K562 (cell line): ENCODE data around the gene CYB5B. TPM values are rescaled to one million over a fixed set of nuclear protein-coding genes. Genes with fewer than 3 reads are reported as not detected.

Experiments used
- CAMTA2 ChIP-seq: fragments of 250-450 bp; sonication (Bioruptor Pico); conservative IDR thresholded peaks from 2 replicates; pipeline ENCODE4 v1.5.1; 2022
- CBFA2T3 ChIP-seq: fragments of 450-650 bp; IDR thresholded peaks from 2 replicates; pipeline ENCODE4 v1.6.1; 2017
- EGR1 ChIP-seq: fragments of 450-650 bp; conservative IDR thresholded peaks from 2 replicates; pipeline ENCODE4 v1.6.1; 2017; ENCODE audit warnings: mild to moderate bottlenecking
- ILF3 ChIP-seq: fragments of 450-650 bp; IDR thresholded peaks from 2 replicates; pipeline ENCODE4 v1.6.1; 2018; ENCODE audit warnings: antibody characterized with exemption, mild to moderate bottlenecking, moderate library complexity, borderline replicate concordance
- IRF2 ChIP-seq: sonication (generic); formaldehyde crosslinking; IDR thresholded peaks from 2 replicates; pipeline ENCODE4 v1.8.1; 2022; ENCODE audit warnings: mild to moderate bottlenecking, missing genetic modification reagents
- MTF1 ChIP-seq: fragments of 250-450 bp; sonication (Bioruptor Pico); IDR thresholded peaks from 2 replicates; pipeline ENCODE4 v1.9.0; 2021; ENCODE audit warnings: moderate library complexity, mild to moderate bottlenecking, inconsistent platforms, borderline replicate concordance
- PCBP1 ChIP-seq: fragments of 200-400 bp; formaldehyde crosslinking; IDR thresholded peaks from 2 replicates; pipeline ENCODE4 v1.6.1; 2018; ENCODE audit warnings: mild to moderate bottlenecking, low read depth, low read length; ENCODE audit not compliant: poor library complexity, severe bottlenecking
- RAD51 ChIP-seq: fragments of 450-650 bp; IDR thresholded peaks from 2 replicates; pipeline ENCODE4 v1.7.1; 2016; ENCODE audit warnings: low read depth, mild to moderate bottlenecking, borderline replicate concordance
- SRSF3 ChIP-seq: fragments of 200-400 bp; formaldehyde crosslinking; IDR thresholded peaks from 2 replicates; pipeline ENCODE4 v1.6.1; 2016; ENCODE audit warnings: mild to moderate bottlenecking, low read length, moderate library complexity; ENCODE audit not compliant: insufficient read depth
- TSC22D4 ChIP-seq: fragments of 450-650 bp; IDR thresholded peaks from 2 replicates; pipeline ENCODE4 v1.6.1; 2016; ENCODE audit warnings: missing genetic modification characterization, missing biosample characterization, control low read depth
- YY1 ChIP-seq, 3 experiments: IDR thresholded peaks; 2 replicates each; pipeline ENCODE4 v1.6.1; 2011; ENCODE audit warnings: low read length in 2 of 3, mild to moderate bottlenecking in 2 of 3, moderate library complexity in 2 of 3, borderline replicate concordance in 1 of 3, control low read depth in 1 of 3, low read depth in 1 of 3; ENCODE audit not compliant: insufficient read depth in 3 of 3, insufficient replicate concordance in 2 of 3, control insufficient read depth in 1 of 3, insufficient read length in 1 of 3; ENCODE audit errors: extremely low read depth in 1 of 3
- ZNF644 ChIP-seq: fragments of 200-800 bp; sonication (Bioruptor generic); IDR thresholded peaks from 2 replicates; pipeline ENCODE4 v1.6.1; 2016; ENCODE audit warnings: low read depth, missing genetic modification characterization, missing compliant biosample characterization
- polyA plus RNA-seq, 8 experiments: library from polyadenylated mRNA; depleted of rRNA in 4 of 8; stranded (reverse) in 5 of 8; unstranded in 3 of 8; fragments of >200 nt; fragmentation: Nextera tagmentation in 2 of 8; fragmentation: Illumina TruSeq in 1 of 8; extraction: Ambion mirVana in 2 of 8; extraction: Trizol in 1 of 8; gene quantifications; 2 replicates each; pipeline versions ENCODE4 v1.2.1 to v1.2.3, GENCODE V29; 2011 to 2014; ENCODE audit warnings: inconsistent platforms in 1 of 8, missing spikeins in 1 of 8
- total RNA-seq, 7 experiments: library from RNA; depleted of rRNA in 6 of 7; stranded (reverse); fragments of >200 nt in 6 of 7; fragmentation: Illumina TruSeq in 2 of 7; extraction: Trizol in 2 of 7; gene quantifications; 2 replicates each; pipeline versions ENCODE4 v1.2.1 to v1.2.3, GENCODE V29; 2011 to 2021; ENCODE audit warnings: low replicate concordance in 1 of 7
- TF ChIP-seq, protein P1 (sequence below), 3 experiments: fragments of 200-800 bp in 1 of 3; fragments of 250-450 bp in 1 of 3; fragments of 450-650 bp in 1 of 3; sonication (Bioruptor Pico) in 1 of 3; sonication (Bioruptor generic) in 1 of 3; formaldehyde crosslinking in 1 of 3; IDR thresholded peaks; 2 replicates each; pipeline versions ENCODE4 v1.6.1 to v1.8.0; 2016 to 2022; ENCODE audit warnings: mild to moderate bottlenecking in 2 of 3, missing genetic modification characterization in 2 of 3, missing compliant biosample characterization in 1 of 3, moderate library complexity in 1 of 3
- TF ChIP-seq, protein P2 (sequence below): sonication (generic); IDR thresholded peaks from 2 replicates; pipeline ENCODE4 v1.6.1; 2016
- TF ChIP-seq, protein P3 (sequence below): sonication (generic); formaldehyde crosslinking; IDR thresholded peaks from 2 replicates; pipeline ENCODE4 v1.5.0; 2020; ENCODE audit warnings: missing genetic modification reagents
- TF ChIP-seq, protein P4 (sequence below): fragments of 450-650 bp; IDR thresholded peaks from 2 replicates; pipeline ENCODE4 v1.6.1; 2017; ENCODE audit warnings: antibody characterized with exemption, mild to moderate bottlenecking
- TF ChIP-seq, protein P5 (sequence below): sonication (generic); formaldehyde crosslinking; IDR thresholded peaks from 2 replicates; pipeline ENCODE4 v1.9.0; 2022; ENCODE audit warnings: mild to moderate bottlenecking, missing genetic modification reagents

Gene CYB5B
- total and polyA plus RNA-seq, 9 of the 15 experiments (the other 6 are each of a cell fraction or from before 2014, with no cell fraction given): 29.9 to 274 (median 136) TPM

DNA sequence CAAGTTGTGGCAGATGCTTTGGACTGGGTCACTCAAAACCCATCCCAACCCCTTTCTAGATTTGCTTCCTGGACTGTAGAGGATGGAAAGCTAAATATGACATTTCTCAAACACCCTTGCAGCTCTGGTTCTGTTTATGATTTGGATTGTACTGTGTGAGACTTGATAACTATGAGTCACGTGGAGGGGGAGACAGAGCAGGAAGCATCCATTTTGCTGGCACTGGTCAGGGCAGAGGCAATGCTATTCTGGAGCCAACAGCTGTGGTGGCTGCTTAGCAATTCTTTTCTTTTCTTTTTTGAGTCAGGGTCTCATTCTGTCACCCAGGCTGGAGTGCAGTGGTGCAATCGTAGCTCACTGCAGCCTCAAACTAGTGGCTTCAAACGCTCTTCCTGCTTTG, 25.1 kb upstream of the CYB5B start (continued):
- TF ChIP-seq, protein P1, sequence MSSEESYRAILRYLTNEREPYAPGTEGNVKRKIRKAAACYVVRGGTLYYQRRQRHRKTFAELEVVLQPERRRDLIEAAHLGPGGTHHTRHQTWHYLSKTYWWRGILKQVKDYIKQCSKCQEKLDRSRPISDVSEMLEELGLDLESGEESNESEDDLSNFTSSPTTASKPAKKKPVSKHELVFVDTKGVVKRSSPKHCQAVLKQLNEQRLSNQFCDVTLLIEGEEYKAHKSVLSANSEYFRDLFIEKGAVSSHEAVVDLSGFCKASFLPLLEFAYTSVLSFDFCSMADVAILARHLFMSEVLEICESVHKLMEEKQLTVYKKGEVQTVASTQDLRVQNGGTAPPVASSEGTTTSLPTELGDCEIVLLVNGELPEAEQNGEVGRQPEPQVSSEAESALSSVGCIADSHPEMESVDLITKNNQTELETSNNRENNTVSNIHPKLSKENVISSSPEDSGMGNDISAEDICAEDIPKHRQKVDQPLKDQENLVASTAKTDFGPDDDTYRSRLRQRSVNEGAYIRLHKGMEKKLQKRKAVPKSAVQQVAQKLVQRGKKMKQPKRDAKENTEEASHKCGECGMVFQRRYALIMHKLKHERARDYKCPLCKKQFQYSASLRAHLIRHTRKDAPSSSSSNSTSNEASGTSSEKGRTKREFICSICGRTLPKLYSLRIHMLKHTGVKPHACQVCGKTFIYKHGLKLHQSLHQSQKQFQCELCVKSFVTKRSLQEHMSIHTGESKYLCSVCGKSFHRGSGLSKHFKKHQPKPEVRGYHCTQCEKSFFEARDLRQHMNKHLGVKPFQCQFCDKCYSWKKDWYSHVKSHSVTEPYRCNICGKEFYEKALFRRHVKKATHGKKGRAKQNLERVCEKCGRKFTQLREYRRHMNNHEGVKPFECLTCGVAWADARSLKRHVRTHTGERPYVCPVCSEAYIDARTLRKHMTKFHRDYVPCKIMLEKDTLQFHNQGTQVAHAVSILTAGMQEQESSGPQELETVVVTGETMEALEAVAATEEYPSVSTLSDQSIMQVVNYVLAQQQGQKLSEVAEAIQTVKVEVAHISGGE (CRISPR knock-in tag; IDR thresholded peaks at IDR 0.05): no peak
- no peak for TF ChIP-seq ILF3
- no peak for TF ChIP-seq CAMTA2 (CRISPR knock-in tag)
- peak; percentile 55; the same call in 1 of the 2 replicates for TF ChIP-seq RAD51
- peak in 2 of 3 experiments; percentile 20 to 47 for TF ChIP-seq YY1 (IDR thresholded peaks at IDR 0.05; ENCODE audit: borderline replicate concordance in 1 of 3, control insufficient read depth in 1 of 3, extremely low read depth in 1 of 3, insufficient read depth in 3 of 3, insufficient read length in 1 of 3, insufficient replicate concordance in 2 of 3, low read depth in 1 of 3, low read length in 2 of 3)
- TF ChIP-seq, protein P2, sequence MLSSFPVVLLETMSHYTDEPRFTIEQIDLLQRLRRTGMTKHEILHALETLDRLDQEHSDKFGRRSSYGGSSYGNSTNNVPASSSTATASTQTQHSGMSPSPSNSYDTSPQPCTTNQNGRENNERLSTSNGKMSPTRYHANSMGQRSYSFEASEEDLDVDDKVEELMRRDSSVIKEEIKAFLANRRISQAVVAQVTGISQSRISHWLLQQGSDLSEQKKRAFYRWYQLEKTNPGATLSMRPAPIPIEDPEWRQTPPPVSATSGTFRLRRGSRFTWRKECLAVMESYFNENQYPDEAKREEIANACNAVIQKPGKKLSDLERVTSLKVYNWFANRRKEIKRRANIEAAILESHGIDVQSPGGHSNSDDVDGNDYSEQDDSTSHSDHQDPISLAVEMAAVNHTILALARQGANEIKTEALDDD: no peak
- TF ChIP-seq EGR1: no peak
- TF ChIP-seq, protein P3, sequence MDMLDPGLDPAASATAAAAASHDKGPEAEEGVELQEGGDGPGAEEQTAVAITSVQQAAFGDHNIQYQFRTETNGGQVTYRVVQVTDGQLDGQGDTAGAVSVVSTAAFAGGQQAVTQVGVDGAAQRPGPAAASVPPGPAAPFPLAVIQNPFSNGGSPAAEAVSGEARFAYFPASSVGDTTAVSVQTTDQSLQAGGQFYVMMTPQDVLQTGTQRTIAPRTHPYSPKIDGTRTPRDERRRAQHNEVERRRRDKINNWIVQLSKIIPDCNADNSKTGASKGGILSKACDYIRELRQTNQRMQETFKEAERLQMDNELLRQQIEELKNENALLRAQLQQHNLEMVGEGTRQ (CRISPR knock-in tag): peak; percentile 81
- TF ChIP-seq CBFA2T3: 0 out of 2 replicates have a peak, but pooled peaks have one; percentile 5
- TF ChIP-seq, protein P4, sequence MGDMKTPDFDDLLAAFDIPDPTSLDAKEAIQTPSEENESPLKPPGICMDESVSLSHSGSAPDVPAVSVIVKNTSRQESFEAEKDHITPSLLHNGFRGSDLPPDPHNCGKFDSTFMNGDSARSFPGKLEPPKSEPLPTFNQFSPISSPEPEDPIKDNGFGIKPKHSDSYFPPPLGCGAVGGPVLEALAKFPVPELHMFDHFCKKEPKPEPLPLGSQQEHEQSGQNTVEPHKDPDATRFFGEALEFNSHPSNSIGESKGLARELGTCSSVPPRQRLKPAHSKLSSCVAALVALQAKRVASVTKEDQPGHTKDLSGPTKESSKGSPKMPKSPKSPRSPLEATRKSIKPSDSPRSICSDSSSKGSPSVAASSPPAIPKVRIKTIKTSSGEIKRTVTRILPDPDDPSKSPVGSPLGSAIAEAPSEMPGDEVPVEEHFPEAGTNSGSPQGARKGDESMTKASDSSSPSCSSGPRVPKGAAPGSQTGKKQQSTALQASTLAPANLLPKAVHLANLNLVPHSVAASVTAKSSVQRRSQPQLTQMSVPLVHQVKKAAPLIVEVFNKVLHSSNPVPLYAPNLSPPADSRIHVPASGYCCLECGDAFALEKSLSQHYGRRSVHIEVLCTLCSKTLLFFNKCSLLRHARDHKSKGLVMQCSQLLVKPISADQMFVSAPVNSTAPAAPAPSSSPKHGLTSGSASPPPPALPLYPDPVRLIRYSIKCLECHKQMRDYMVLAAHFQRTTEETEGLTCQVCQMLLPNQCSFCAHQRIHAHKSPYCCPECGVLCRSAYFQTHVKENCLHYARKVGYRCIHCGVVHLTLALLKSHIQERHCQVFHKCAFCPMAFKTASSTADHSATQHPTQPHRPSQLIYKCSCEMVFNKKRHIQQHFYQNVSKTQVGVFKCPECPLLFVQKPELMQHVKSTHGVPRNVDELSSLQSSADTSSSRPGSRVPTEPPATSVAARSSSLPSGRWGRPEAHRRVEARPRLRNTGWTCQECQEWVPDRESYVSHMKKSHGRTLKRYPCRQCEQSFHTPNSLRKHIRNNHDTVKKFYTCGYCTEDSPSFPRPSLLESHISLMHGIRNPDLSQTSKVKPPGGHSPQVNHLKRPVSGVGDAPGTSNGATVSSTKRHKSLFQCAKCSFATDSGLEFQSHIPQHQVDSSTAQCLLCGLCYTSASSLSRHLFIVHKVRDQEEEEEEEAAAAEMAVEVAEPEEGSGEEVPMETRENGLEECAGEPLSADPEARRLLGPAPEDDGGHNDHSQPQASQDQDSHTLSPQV: 0 out of 2 replicates have a peak, but pooled peaks have one; percentile 32
- TF ChIP-seq, protein P5, sequence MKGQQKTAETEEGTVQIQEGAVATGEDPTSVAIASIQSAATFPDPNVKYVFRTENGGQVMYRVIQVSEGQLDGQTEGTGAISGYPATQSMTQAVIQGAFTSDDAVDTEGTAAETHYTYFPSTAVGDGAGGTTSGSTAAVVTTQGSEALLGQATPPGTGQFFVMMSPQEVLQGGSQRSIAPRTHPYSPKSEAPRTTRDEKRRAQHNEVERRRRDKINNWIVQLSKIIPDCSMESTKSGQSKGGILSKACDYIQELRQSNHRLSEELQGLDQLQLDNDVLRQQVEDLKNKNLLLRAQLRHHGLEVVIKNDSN: peak; percentile 81
- TF ChIP-seq PCBP1: no peak
- no peak for TF ChIP-seq ZNF644 (tag)
- TF ChIP-seq IRF2: no peak
- no peak for TF ChIP-seq MTF1 (CRISPR knock-in tag)
- no peak for TF ChIP-seq TSC22D4
- TF ChIP-seq SRSF3: no peak
